K562 (cell line): ENCODE measurements around the gene UBR3. TPM values are rescaled to one million over a fixed set of nuclear protein-coding genes. Genes with fewer than 3 reads are reported as not detected.
A peak's percentile ranks its signal among the peaks of the same experiment; 100 is the strongest.

Experiments
- ARNT ChIP-seq, 2 experiments: fragments of 450-650 bp; IDR thresholded peaks; 2 replicates each; pipeline ENCODE4 v1.6.1; 2016; ENCODE audit warnings: mild to moderate bottlenecking in 1 of 2
- BMI1 ChIP-seq: fragments of 150-350 bp; IDR thresholded peaks from 2 replicates; pipeline ENCODE4 v1.6.1; 2014; ENCODE audit warnings: low read length
- CREM ChIP-seq: IDR thresholded peaks from 2 replicates; pipeline ENCODE4 v1.6.1; 2014; ENCODE audit warnings: antibody characterized with exemption, low read depth
- ELF1 ChIP-seq: fragments of 200-800 bp; sonication (Bioruptor generic); IDR thresholded peaks from 2 replicates; pipeline ENCODE4 v1.6.1; 2016; ENCODE audit warnings: missing genetic modification characterization, missing compliant biosample characterization
- KAT2B ChIP-seq: IDR thresholded peaks from one replicate; pipeline ENCODE4 v1.6.1; 2012; ENCODE audit warnings: low read depth, mild to moderate bottlenecking, control low read depth, inconsistent platforms, low read length, moderate library complexity
- KDM5B ChIP-seq: fragments of 200-600 bp; sonication (generic); IDR thresholded peaks from 2 replicates; pipeline ENCODE4 v1.6.1; 2012; ENCODE audit warnings: low read depth, mild to moderate bottlenecking, moderate library complexity, low read length, control low read depth, inconsistent platforms; ENCODE audit not compliant: insufficient replicate concordance
- MBD2 ChIP-seq: sonication (generic); IDR thresholded peaks from 2 replicates; pipeline ENCODE4 v1.6.1; 2016; ENCODE audit warnings: low read depth, borderline replicate concordance
- NR2C2 ChIP-seq, 2 experiments: fragments of 200-800 bp in 1 of 2; sonication (Bioruptor generic) in 1 of 2; sonication (generic) in 1 of 2; formaldehyde crosslinking in 1 of 2; IDR thresholded peaks; 2 replicates each; pipeline versions ENCODE4 v1.6.1 to v1.8.0; 2016 to 2022; ENCODE audit warnings: mild to moderate bottlenecking in 1 of 2, missing compliant biosample characterization in 1 of 2, missing genetic modification characterization in 1 of 2, missing genetic modification reagents in 1 of 2
- OTX1 ChIP-seq: fragments of 450-650 bp; formaldehyde crosslinking; IDR thresholded peaks from 2 replicates; pipeline ENCODE4 v1.4.0; 2022; ENCODE audit warnings: mild to moderate bottlenecking
- PHF20 ChIP-seq: fragments of 450-650 bp; IDR thresholded peaks from 2 replicates; pipeline ENCODE4 v1.6.1; 2018; ENCODE audit not compliant: partially characterized antibody
- PHF21A ChIP-seq: fragments of 450-650 bp; IDR thresholded peaks from 2 replicates; pipeline ENCODE4 v1.6.1; 2017; ENCODE audit warnings: low read depth, borderline replicate concordance
- PHF8 ChIP-seq: fragments of 200-600 bp; sonication (generic); IDR thresholded peaks from 2 replicates; pipeline ENCODE4 v1.6.1; 2012; ENCODE audit warnings: mixed run types, mild to moderate bottlenecking, inconsistent platforms, low read length, moderate library complexity, borderline replicate concordance
- POLR2H ChIP-seq: IDR thresholded peaks from 2 replicates; pipeline ENCODE4 v1.6.1; 2016; ENCODE audit warnings: missing genetic modification characterization, low read depth, mild to moderate bottlenecking, control low read depth, missing compliant biosample characterization, moderate library complexity
- RAD51 ChIP-seq: fragments of 450-650 bp; IDR thresholded peaks from 2 replicates; pipeline ENCODE4 v1.7.1; 2016; ENCODE audit warnings: low read depth, mild to moderate bottlenecking, borderline replicate concordance
- RBFOX2 ChIP-seq: fragments of 200-400 bp; formaldehyde crosslinking; IDR thresholded peaks from 2 replicates; pipeline ENCODE4 v1.6.1; 2017; ENCODE audit warnings: low read depth, mild to moderate bottlenecking, low read length, moderate library complexity
- ZEB2 ChIP-seq: fragments of 450-650 bp; IDR thresholded peaks from 2 replicates; pipeline ENCODE4 v1.6.1; 2016
- ZNF384 ChIP-seq: IDR thresholded peaks from 2 replicates; pipeline ENCODE4 v1.6.1; 2012; ENCODE audit warnings: low read depth, low read length, improper control_type of control experiment
- ZNF507 ChIP-seq: conservative IDR thresholded peaks from 2 replicates; pipeline ENCODE4 v1.6.1; 2017; ENCODE audit warnings: missing genetic modification characterization, missing compliant biosample characterization
- ZNF583 ChIP-seq: fragments of 250-450 bp; sonication (Bioruptor Pico); IDR thresholded peaks from 2 replicates; pipeline ENCODE4 v1.4.0; 2020
- ZNF699 ChIP-seq: fragments of 250-450 bp; sonication (Bioruptor Pico); IDR thresholded peaks from 2 replicates; pipeline ENCODE4 v1.8.0; 2021; ENCODE audit warnings: mild to moderate bottlenecking, moderate library complexity; ENCODE audit not compliant: insufficient replicate concordance
- polyA plus RNA-seq, 8 experiments: library from polyadenylated mRNA; depleted of rRNA in 4 of 8; stranded (reverse) in 5 of 8; unstranded in 3 of 8; fragments of >200 nt; fragmentation: Nextera tagmentation in 2 of 8; fragmentation: Illumina TruSeq in 1 of 8; extraction: Ambion mirVana in 2 of 8; extraction: Trizol in 1 of 8; gene quantifications; 2 replicates each; pipeline versions ENCODE4 v1.2.1 to v1.2.3, GENCODE V29; 2011 to 2014; ENCODE audit warnings: inconsistent platforms in 1 of 8, missing spikeins in 1 of 8
- total RNA-seq, 7 experiments: library from RNA; depleted of rRNA in 6 of 7; stranded (reverse); fragments of >200 nt in 6 of 7; fragmentation: Illumina TruSeq in 2 of 7; extraction: Trizol in 2 of 7; gene quantifications; 2 replicates each; pipeline versions ENCODE4 v1.2.1 to v1.2.3, GENCODE V29; 2011 to 2021; ENCODE audit warnings: low replicate concordance in 1 of 7
- TF ChIP-seq, protein P1 (sequence below): sonication (generic); formaldehyde crosslinking; IDR thresholded peaks from 2 replicates; pipeline ENCODE4 v1.9.0; 2022; ENCODE audit warnings: mild to moderate bottlenecking, missing genetic modification reagents
- TF ChIP-seq, protein P2 (sequence below), 2 experiments: IDR thresholded peaks; 2 replicates each; pipeline ENCODE4 v1.6.1; 2011; ENCODE audit warnings: borderline replicate concordance in 1 of 2, control low read depth in 1 of 2, low read depth in 1 of 2, low read length in 1 of 2, mild to moderate bottlenecking in 1 of 2, mixed read lengths in 1 of 2, moderate library complexity in 1 of 2; ENCODE audit not compliant: insufficient read depth in 1 of 2, insufficient read length in 1 of 2, poor library complexity in 1 of 2, severe bottlenecking in 1 of 2; ENCODE audit errors: extremely low read depth in 1 of 2
- TF ChIP-seq, protein P3 (sequence below): sonication (generic); formaldehyde crosslinking; IDR thresholded peaks from 2 replicates; pipeline ENCODE4 v1.8.0; 2022; ENCODE audit warnings: missing genetic modification reagents, mild to moderate bottlenecking, moderate library complexity, borderline replicate concordance
- TF ChIP-seq, protein P4 (sequence below), 2 experiments: fragments of 450-650 bp in 1 of 2; sonication (generic) in 1 of 2; formaldehyde crosslinking in 1 of 2; IDR thresholded peaks in 1 of 2; conservative IDR thresholded peaks in 1 of 2; 2 replicates each; pipeline versions ENCODE4 v1.6.1 to v1.8.1; 2016 to 2023; ENCODE audit warnings: mild to moderate bottlenecking in 2 of 2, moderate library complexity in 2 of 2, inconsistent platforms in 1 of 2, missing genetic modification reagents in 1 of 2

The UBR3 gene
- total and polyA plus RNA-seq, 9 of the 15 experiments (the other 6 are each of a cell fraction or from before 2014, with no cell fraction given), result 14.4 to 63.5 (median 40.4) TPM

DNA sequence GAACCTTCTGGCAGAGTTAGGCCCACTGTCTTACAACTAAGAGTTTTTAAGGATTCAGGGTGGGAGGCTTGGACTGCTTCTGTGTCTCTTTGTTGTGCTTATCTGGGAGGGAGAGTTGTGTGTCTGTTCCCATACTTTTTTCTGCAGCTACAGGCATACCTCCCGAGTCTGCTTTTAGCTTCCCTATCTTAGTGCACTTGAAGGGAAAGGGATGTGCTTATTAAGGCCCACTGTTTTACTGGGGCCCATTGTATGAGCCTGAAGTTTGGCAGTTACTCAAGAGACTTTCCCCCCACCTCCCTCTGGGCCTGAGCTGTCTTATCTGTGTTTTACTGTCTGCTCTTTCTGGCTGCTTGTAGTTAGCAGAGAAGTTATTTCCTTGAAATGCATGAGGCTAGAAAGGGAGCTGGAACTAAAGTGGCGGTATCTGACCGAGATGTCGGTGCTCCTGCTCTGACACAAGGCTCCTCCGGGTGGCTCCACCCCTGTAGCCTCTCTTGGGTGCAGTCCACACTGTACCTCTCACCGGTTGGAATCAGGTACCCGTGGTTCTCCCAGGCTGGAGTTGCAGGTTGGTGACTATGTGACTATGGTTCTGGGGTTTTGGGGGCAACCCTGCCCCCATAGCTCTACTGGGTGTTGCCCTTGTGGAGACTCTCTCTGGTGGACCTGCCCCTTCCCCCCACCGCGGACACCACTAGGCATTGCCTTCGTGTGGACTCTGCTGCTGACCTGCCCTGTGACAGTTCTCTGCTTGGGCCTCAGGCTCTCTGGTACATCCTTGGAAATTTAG lies 12.9 kb downstream of the UBR3 start (continued):
- peak; percentile 50 for TF ChIP-seq CREM
- TF ChIP-seq, protein P1, sequence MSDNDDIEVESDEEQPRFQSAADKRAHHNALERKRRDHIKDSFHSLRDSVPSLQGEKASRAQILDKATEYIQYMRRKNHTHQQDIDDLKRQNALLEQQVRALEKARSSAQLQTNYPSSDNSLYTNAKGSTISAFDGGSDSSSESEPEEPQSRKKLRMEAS (CRISPR knock-in tag), result peak; percentile 43; the same call in 1 of the 2 replicates
- TF ChIP-seq, protein P2, sequence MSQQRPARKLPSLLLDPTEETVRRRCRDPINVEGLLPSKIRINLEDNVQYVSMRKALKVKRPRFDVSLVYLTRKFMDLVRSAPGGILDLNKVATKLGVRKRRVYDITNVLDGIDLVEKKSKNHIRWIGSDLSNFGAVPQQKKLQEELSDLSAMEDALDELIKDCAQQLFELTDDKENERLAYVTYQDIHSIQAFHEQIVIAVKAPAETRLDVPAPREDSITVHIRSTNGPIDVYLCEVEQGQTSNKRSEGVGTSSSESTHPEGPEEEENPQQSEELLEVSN (IDR thresholded peaks at IDR 0.05; ENCODE audit: borderline replicate concordance in 1 of 2, extremely low read depth in 1 of 2, insufficient read depth in 1 of 2, insufficient read length in 1 of 2, low read depth in 1 of 2, low read length in 1 of 2, poor library complexity in 1 of 2, severe bottlenecking in 1 of 2), result peak; percentile 57 to 66
- peak; percentile 34; the same call in 1 of the 2 replicates for TF ChIP-seq RAD51
- TF ChIP-seq KAT2B, result no peak
- TF ChIP-seq PHF21A, result no peak
- TF ChIP-seq OTX1 (CRISPR knock-in tag), result 0 out of 2 replicates have a peak, but pooled peaks have one; percentile 54
- no peak for TF ChIP-seq MBD2
- no peak; the same call in 1 of the 2 replicates for TF ChIP-seq PHF8
- TF ChIP-seq ZEB2, result peak; percentile 57
- no peak for TF ChIP-seq ELF1 (tag)
- TF ChIP-seq POLR2H (tag), result no peak
- no peak for TF ChIP-seq ZNF507 (tag)
- TF ChIP-seq, protein P3, sequence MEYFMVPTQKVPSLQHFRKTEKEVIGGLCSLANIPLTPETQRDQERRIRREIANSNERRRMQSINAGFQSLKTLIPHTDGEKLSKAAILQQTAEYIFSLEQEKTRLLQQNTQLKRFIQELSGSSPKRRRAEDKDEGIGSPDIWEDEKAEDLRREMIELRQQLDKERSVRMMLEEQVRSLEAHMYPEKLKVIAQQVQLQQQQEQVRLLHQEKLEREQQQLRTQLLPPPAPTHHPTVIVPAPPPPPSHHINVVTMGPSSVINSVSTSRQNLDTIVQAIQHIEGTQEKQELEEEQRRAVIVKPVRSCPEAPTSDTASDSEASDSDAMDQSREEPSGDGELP (CRISPR knock-in tag), result peak; percentile 64; the same call in 1 of the 2 replicates
- no peak for TF ChIP-seq NR2C2 (CRISPR knock-in tag; IDR thresholded peaks at IDR 0.05)
- no peak for TF ChIP-seq NR2C2 (tag; IDR thresholded peaks at IDR 0.05)
- 0 out of 2 replicates have a peak, but pooled peaks have one; percentile 8 for TF ChIP-seq ZNF384
- TF ChIP-seq RBFOX2, result 0 out of 2 replicates have a peak, but pooled peaks have one; percentile 21
- TF ChIP-seq BMI1, result no peak
- no peak for TF ChIP-seq PHF20
- no peak for TF ChIP-seq ZNF699 (CRISPR knock-in tag)
- TF ChIP-seq ARNT (IDR thresholded peaks at IDR 0.05), result peak in 1 of 2 experiments; percentile 70; a peak in 1 of 4 replicates
- TF ChIP-seq, protein P4, sequence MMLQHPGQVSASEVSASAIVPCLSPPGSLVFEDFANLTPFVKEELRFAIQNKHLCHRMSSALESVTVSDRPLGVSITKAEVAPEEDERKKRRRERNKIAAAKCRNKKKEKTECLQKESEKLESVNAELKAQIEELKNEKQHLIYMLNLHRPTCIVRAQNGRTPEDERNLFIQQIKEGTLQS (IDR thresholded peaks at IDR 0.05), result no peak
- TF ChIP-seq, protein P4 (CRISPR knock-in tag; conservative IDR thresholded peaks at IDR 0.05), result no peak
- no peak for TF ChIP-seq ZNF583 (CRISPR knock-in tag)
- TF ChIP-seq KDM5B, result no peak
